HEK293 (cell line): ENCODE measurements around the gene ARMC8.

Source experiments
- CTCF ChIA-PET: fragments of 350-600 bp; formaldehyde crosslinking; extraction: SDS; loops from one replicate; lab custom pipeline; 2021; ENCODE audit warnings: antibody characterized with exemption; lab: Yijun Ruan, JAX
- POLR2A ChIA-PET: fragments of 300-600 bp; formaldehyde crosslinking; extraction: SDS; loops from one replicate; lab custom pipeline; 2020; ENCODE audit warnings: antibody characterized with exemption, inconsistent platforms; lab: Yijun Ruan, JAX
- H3K27ac ChIP-seq: fragments of 200-500 bp; sonication (Bioruptor generic); 2 replicates; pipeline ENCODE4 v1.5.1; 2014; ENCODE audit warnings: low read depth, low read length, control low read depth, inconsistent platforms; ENCODE audit errors: extremely low read depth
- H3K36me3 ChIP-seq, 2 experiments: fragments of 200-500 bp in 1 of 2; sonication (Bioruptor generic) in 1 of 2; 1 replicate in 1 of 2; 2 replicates in 1 of 2; pipeline ENCODE4 v1.5.1; 2014 to 2017; ENCODE audit warnings: inconsistent platforms in 2 of 2, low read length in 2 of 2; ENCODE audit not compliant: control insufficient read depth in 2 of 2, insufficient read depth in 1 of 2
- H3K4me1 ChIP-seq: fragments of 200-500 bp; sonication (Bioruptor generic); 2 replicates; pipeline ENCODE4 v1.5.1; 2014; ENCODE audit warnings: mild to moderate bottlenecking, low read length, inconsistent platforms; ENCODE audit not compliant: control insufficient read depth, insufficient read depth
- H3K4me3 ChIP-seq: 2 replicates; pipeline ENCODE4 v1.5.1; 2011; ENCODE audit warnings: low read depth, mild to moderate bottlenecking, control low read depth, low read length, moderate library complexity
- H3K9me3 ChIP-seq: fragments of 200-500 bp; sonication (Bioruptor generic); 2 replicates; pipeline ENCODE4 v1.5.1; 2014; ENCODE audit warnings: low read depth, low read length, inconsistent platforms; ENCODE audit not compliant: control insufficient read depth, insufficient read depth
- BCL11A ChIP-seq: fragments of 450-650 bp; formaldehyde crosslinking; IDR thresholded peaks from 2 replicates; pipeline ENCODE4 v1.5.1; 2016; ENCODE audit warnings: low read depth, missing biosample characterization, missing genetic modification characterization
- GLIS1 ChIP-seq: fragments of 450-650 bp; formaldehyde crosslinking; IDR thresholded peaks from 2 replicates; pipeline ENCODE4 v1.5.1; 2016; ENCODE audit warnings: missing biosample characterization, missing genetic modification characterization
- RBAK ChIP-seq: fragments of 450-650 bp; formaldehyde crosslinking; IDR thresholded peaks from 2 replicates; pipeline ENCODE4 v1.5.1; 2016; ENCODE audit warnings: missing biosample characterization, missing genetic modification characterization
- SP2 ChIP-seq: fragments of 450-650 bp; formaldehyde crosslinking; IDR thresholded peaks from 2 replicates; pipeline ENCODE4 v1.5.1; 2016; ENCODE audit warnings: missing biosample characterization, missing genetic modification characterization
- ZBTB1 ChIP-seq: fragments of 450-650 bp; formaldehyde crosslinking; IDR thresholded peaks from 2 replicates; pipeline ENCODE4 v1.5.1; 2016; ENCODE audit warnings: missing biosample characterization, missing genetic modification characterization
- ZFP41 ChIP-seq: fragments of 450-650 bp; formaldehyde crosslinking; IDR thresholded peaks from 2 replicates; pipeline ENCODE4 v1.5.1; 2016; ENCODE audit warnings: missing biosample characterization, missing genetic modification characterization, borderline replicate concordance
- ZFP69B ChIP-seq: fragments of 450-650 bp; formaldehyde crosslinking; IDR thresholded peaks from 2 replicates; pipeline ENCODE4 v1.5.1; 2016; ENCODE audit warnings: missing biosample characterization, missing genetic modification characterization
- ZNF155 ChIP-seq: fragments of 450-650 bp; formaldehyde crosslinking; IDR thresholded peaks from 2 replicates; pipeline ENCODE4 v1.5.1; 2016; ENCODE audit warnings: missing biosample characterization, missing genetic modification characterization
- ZNF18 ChIP-seq: fragments of 450-650 bp; formaldehyde crosslinking; IDR thresholded peaks from 2 replicates; pipeline ENCODE4 v1.5.1; 2016; ENCODE audit warnings: missing biosample characterization, missing genetic modification characterization
- ZNF214 ChIP-seq: fragments of 450-650 bp; formaldehyde crosslinking; IDR thresholded peaks from 2 replicates; pipeline ENCODE4 v1.5.1; 2017; ENCODE audit warnings: missing biosample characterization, mild to moderate bottlenecking, missing genetic modification characterization, borderline replicate concordance
- ZNF24 ChIP-seq: fragments of 450-650 bp; formaldehyde crosslinking; IDR thresholded peaks from 2 replicates; pipeline ENCODE4 v1.5.1; 2016; ENCODE audit warnings: missing biosample characterization, missing genetic modification characterization
- ZNF26 ChIP-seq: fragments of 450-650 bp; formaldehyde crosslinking; IDR thresholded peaks from 2 replicates; pipeline ENCODE4 v1.5.1; 2016; ENCODE audit warnings: missing biosample characterization, missing genetic modification characterization
- ZNF274 ChIP-seq, 2 experiments: fragments of 200-500 bp in 1 of 2; fragments of 450-650 bp in 1 of 2; sonication (Bioruptor generic) in 1 of 2; formaldehyde crosslinking in 1 of 2; IDR thresholded peaks; 2 replicates each; pipeline versions ENCODE4 v1.5.1 to v1.6.1; 2014 to 2016; ENCODE audit warnings: borderline replicate concordance in 1 of 2, inconsistent platforms in 1 of 2, low read length in 1 of 2, missing biosample characterization in 1 of 2, missing genetic modification characterization in 1 of 2
- ZNF510 ChIP-seq: fragments of 450-650 bp; formaldehyde crosslinking; IDR thresholded peaks from 2 replicates; pipeline ENCODE4 v1.5.1; 2018; ENCODE audit warnings: mild to moderate bottlenecking, missing genetic modification characterization, missing biosample characterization; ENCODE audit not compliant: insufficient replicate concordance
- ZNF768 ChIP-seq: fragments of 450-650 bp; formaldehyde crosslinking; IDR thresholded peaks from 2 replicates; pipeline ENCODE4 v1.5.1; 2018; ENCODE audit warnings: missing biosample characterization, mild to moderate bottlenecking, missing genetic modification characterization
- ZNF791 ChIP-seq: fragments of 450-650 bp; formaldehyde crosslinking; IDR thresholded peaks from 2 replicates; pipeline ENCODE4 v1.5.1; 2016; ENCODE audit warnings: missing biosample characterization, missing genetic modification characterization
- ZSCAN5A ChIP-seq: fragments of 450-650 bp; formaldehyde crosslinking; IDR thresholded peaks from 2 replicates; pipeline ENCODE4 v1.5.1; 2016; ENCODE audit warnings: missing biosample characterization, missing genetic modification characterization
- TF ChIP-seq, protein P1 (sequence below): fragments of 450-650 bp; formaldehyde crosslinking; IDR thresholded peaks from 2 replicates; pipeline ENCODE4 v1.5.1; 2016; ENCODE audit warnings: missing biosample characterization, missing genetic modification characterization
- TF ChIP-seq, protein P2 (sequence below): fragments of 450-650 bp; formaldehyde crosslinking; IDR thresholded peaks from 2 replicates; pipeline ENCODE4 v1.5.1; 2017; ENCODE audit warnings: missing biosample characterization, missing genetic modification characterization

ARMC8 gene

DNA sequence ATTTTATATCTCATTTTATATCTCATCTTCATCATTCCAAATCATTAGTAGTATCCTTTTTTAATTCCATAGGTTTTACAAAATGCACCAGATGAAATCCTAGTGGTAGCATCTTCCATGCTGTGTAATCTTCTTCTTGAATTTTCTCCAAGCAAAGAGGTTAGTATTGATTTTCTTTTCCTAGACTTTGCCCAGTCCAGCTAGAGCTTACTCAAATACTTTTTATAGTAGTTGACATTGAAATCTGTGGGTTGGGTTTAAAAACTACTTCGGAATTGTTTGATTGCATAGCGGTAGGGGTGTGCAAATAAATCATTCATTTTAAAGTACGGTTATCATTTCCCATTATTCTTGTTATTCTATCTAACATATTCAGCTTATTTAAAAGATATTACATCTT lies 80.0 kb downstream of the ARMC8 start (continued):
- TF ChIP-seq ZSCAN5A = no peak

- TF ChIP-seq ZNF768 (tag by site-specific recombination) (no peak), ZNF24 (tag by site-specific recombination) (no peak), GLIS1 (tag by site-specific recombination) (no peak), ZNF26 (tag by site-specific recombination) (no peak), ZNF214 (tag by site-specific recombination) (no peak), ZNF510 (no peak), RBAK (no peak), BCL11A (no peak), ZNF791 (tag by site-specific recombination) (no peak), ZNF274 (IDR thresholded peaks at IDR 0.05; ENCODE audit: low read length) (no peak), ZNF274 (tag by site-specific recombination; IDR thresholded peaks at IDR 0.05; ENCODE audit: borderline replicate concordance) (no peak), ZFP69B (tag by site-specific recombination) (no peak), ZNF18 (no peak), ZBTB1 (tag by site-specific recombination) (no peak), ZFP41 (no peak), ZNF155 (tag by site-specific recombination) (no peak), SP2 (no peak)
- TF ChIP-seq, protein P1, sequence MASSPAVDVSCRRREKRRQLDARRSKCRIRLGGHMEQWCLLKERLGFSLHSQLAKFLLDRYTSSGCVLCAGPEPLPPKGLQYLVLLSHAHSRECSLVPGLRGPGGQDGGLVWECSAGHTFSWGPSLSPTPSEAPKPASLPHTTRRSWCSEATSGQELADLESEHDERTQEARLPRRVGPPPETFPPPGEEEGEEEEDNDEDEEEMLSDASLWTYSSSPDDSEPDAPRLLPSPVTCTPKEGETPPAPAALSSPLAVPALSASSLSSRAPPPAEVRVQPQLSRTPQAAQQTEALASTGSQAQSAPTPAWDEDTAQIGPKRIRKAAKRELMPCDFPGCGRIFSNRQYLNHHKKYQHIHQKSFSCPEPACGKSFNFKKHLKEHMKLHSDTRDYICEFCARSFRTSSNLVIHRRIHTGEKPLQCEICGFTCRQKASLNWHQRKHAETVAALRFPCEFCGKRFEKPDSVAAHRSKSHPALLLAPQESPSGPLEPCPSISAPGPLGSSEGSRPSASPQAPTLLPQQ = no peak
- TF ChIP-seq, protein P2, sequence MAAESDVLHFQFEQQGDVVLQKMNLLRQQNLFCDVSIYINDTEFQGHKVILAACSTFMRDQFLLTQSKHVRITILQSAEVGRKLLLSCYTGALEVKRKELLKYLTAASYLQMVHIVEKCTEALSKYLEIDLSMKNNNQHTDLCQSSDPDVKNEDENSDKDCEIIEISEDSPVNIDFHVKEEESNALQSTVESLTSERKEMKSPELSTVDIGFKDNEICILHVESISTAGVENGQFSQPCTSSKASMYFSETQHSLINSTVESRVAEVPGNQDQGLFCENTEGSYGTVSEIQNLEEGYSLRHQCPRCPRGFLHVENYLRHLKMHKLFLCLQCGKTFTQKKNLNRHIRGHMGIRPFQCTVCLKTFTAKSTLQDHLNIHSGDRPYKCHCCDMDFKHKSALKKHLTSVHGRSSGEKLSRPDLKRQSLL (tag by site-specific recombination) = no peak
- CTCF ChIA-PET = interaction anchor here (0.6 to 2.2 kb wide), 4 partner anchors 85 to 173 kb away, joined by 3 to 4 read pairs (median 4); no protein-coding TSS in a partner anchor
- POLR2A ChIA-PET = no interaction called here
- Histone ChIP-seq H3K9me3 (no peaks in the 10 kb centered on the region), H3K36me3 (peaks cover 5 to 53% of the 10 kb centered on the region in 2 experiments; a peak in 2 of 3 replicates), H3K4me3 (no peak overlapping the region), H3K27ac (no peak overlapping the region), H3K4me1 (no peaks in the 10 kb centered on the region)
Observed at GRCh38 chr3:138270245-138270644, 83.1 kb downstream of the ARMC8 start.
